PC-9 (cell line): ENCODE results near the gene ADGRV1. TPM values are rescaled to one million over a fixed set of nuclear protein-coding genes. Genes with fewer than 3 reads are reported as not detected.

ENCODE experiments used
- BruUV-seq: library from RNA; stranded (reverse); fragments of 400-500 nt; replicated peaks from 2 replicates; lab custom pipeline; 2021; lab: Mats Ljungman, UMichigan
- CTCF ChIA-PET: fragments of 300-600 bp; sonication (Branson Sonifier 250); formaldehyde crosslinking; loops from one replicate; lab custom pipeline; 2022; ENCODE audit warnings: antibody characterized with exemption; lab: Charles Lee
- POLR2A ChIA-PET: fragments of 300-600 bp; sonication (Branson Sonifier 250); formaldehyde crosslinking; loops from one replicate; lab custom pipeline; 2022; ENCODE audit warnings: antibody characterized with exemption; ENCODE audit not compliant: unreplicated experiment; lab: Charles Lee
- DNase-seq, 2 experiments: peaks; one replicate each; pipeline versions ENCODE4 v3.0.0 to v3.0.0-alpha.2; 2015 to 2022; ENCODE audit warnings: mixed read lengths in 1 of 2
- H2AFZ ChIP-seq: fragments of 200-600 bp; sonication (generic); 2 replicates; pipeline ENCODE4 v1.8.1; 2017; ENCODE audit warnings: antibody characterized with exemption
- H3F3A ChIP-seq: fragments of 200-600 bp; sonication (generic); 2 replicates; pipeline ENCODE4 v1.8.1; 2017; ENCODE audit warnings: antibody characterized with exemption, mild to moderate bottlenecking, low read depth; ENCODE audit not compliant: insufficient read depth
- H3K27ac ChIP-seq: fragments of 200-600 bp; sonication (generic); 2 replicates; pipeline ENCODE4 v1.6.1; 2016; ENCODE audit warnings: mixed run types
- H3K27me3 ChIP-seq: fragments of 200-600 bp; sonication (generic); 2 replicates; pipeline ENCODE4 v1.6.1; 2016; ENCODE audit warnings: low read depth, mixed run types; ENCODE audit not compliant: insufficient read depth
- H3K36me3 ChIP-seq: fragments of 200-600 bp; sonication (generic); 2 replicates; pipeline ENCODE4 v1.6.1; 2016; ENCODE audit warnings: low read depth, mixed run types
- H3K4me1 ChIP-seq: fragments of 200-600 bp; sonication (generic); replicated peaks from 2 replicates; pipeline ENCODE4 v1.6.1; 2016; ENCODE audit warnings: mixed run types; ENCODE audit not compliant: insufficient read depth
- H3K4me2 ChIP-seq: fragments of 200-600 bp; sonication (generic); 2 replicates; pipeline ENCODE4 v1.6.1; 2017; ENCODE audit warnings: mixed run types
- H3K4me3 ChIP-seq: fragments of 200-600 bp; sonication (generic); 2 replicates; pipeline ENCODE4 v1.6.1; 2016; ENCODE audit warnings: mixed run types
- H3K79me2 ChIP-seq: fragments of 200-600 bp; sonication (generic); 2 replicates; pipeline ENCODE4 v1.6.1; 2017; ENCODE audit warnings: low read depth, mixed run types
- H3K9me2 ChIP-seq: fragments of 200-600 bp; sonication (generic); 2 replicates; pipeline ENCODE4 v1.8.1; 2017; ENCODE audit warnings: mild to moderate bottlenecking; ENCODE audit not compliant: insufficient read depth
- H3K9me3 ChIP-seq: fragments of 200-600 bp; sonication (generic); 2 replicates; pipeline ENCODE4 v1.8.1; 2016; ENCODE audit warnings: low read depth; ENCODE audit not compliant: insufficient read depth
- H4K20me1 ChIP-seq: fragments of 200-600 bp; sonication (generic); 2 replicates; pipeline ENCODE4 v1.8.1; 2017; ENCODE audit not compliant: insufficient read depth
- CTCF ChIP-seq: fragments of 200-600 bp; sonication (generic); conservative IDR thresholded peaks from 2 replicates; pipeline ENCODE4 v1.6.1; 2017; ENCODE audit warnings: mixed run types, antibody characterized with exemption, mild to moderate bottlenecking, moderate library complexity
- EZH2 ChIP-seq: fragments of 200-600 bp; sonication (generic); IDR thresholded peaks from 2 replicates; pipeline ENCODE4 v1.8.0; 2017; ENCODE audit warnings: antibody characterized with exemption, low read depth
- intact Hi-C: fragments of 100-400 bp; cut with micrococcal nuclease; formaldehyde crosslinking; loops from one replicate; pipeline ENCODE4 v1.10.0; 2022; ENCODE audit not compliant: unreplicated experiment
- total RNA-seq: library from RNA; stranded (reverse); gene quantifications from 2 replicates; pipeline ENCODE4 v1.2.3, GENCODE V29; 2021

The ADGRV1 gene
- total RNA-seq, 1 experiment from 2014 or later, result 1.0 TPM

GRCh38 chr5:91158011-91158410 lies 599.4 kb downstream of the ADGRV1 start:
- Histone ChIP-seq H2AFZ (no peak overlapping the region), H3F3A (peaks cover 14% of the 10 kb centered on the region; the same call in 1 of the 2 replicates), H3K4me1 (peaks cover 24% of the 10 kb centered on the region), H4K20me1 (no peaks in the 10 kb centered on the region), H3K27me3 (no peaks in the 10 kb centered on the region), H3K36me3 (no peaks in the 10 kb centered on the region), H3K27ac (no peak overlapping the region), H3K4me3 (no peak overlapping the region), H3K9me3 (no peaks in the 10 kb centered on the region), H3K9me2 (no peaks in the 10 kb centered on the region), H3K4me2 (no peak overlapping the region), H3K79me2 (no peaks in the 10 kb centered on the region)
- no peak for TF ChIP-seq CTCF
- TF ChIP-seq EZH2, result no peak
- no peak for DNase-seq
- intact Hi-C loops, result no loop called here
- no TSS peak for BruUV-seq
- POLR2A ChIA-PET, result no interaction called here
- CTCF ChIA-PET, result no interaction called here

- Histone ChIP-seq H4K20me1 (no peaks in the 10 kb centered on the region), H3K4me2 (no peak overlapping the region), H3K36me3 (no peaks in the 10 kb centered on the region), H3K9me2 (no peaks in the 10 kb centered on the region), H3K27ac (no peak overlapping the region), H3K9me3 (peaks cover 4% of the 10 kb centered on the region; the same call in 1 of the 2 replicates), H2AFZ (no peak overlapping the region), H3K4me3 (no peak overlapping the region), H3F3A (peaks cover 28% of the 10 kb centered on the region), H3K27me3 (no peaks in the 10 kb centered on the region), H3K79me2 (no peaks in the 10 kb centered on the region), H3K4me1 (peaks cover 40% of the 10 kb centered on the region)
- intact Hi-C loops, result loop anchor here (5.0 kb wide), 1 partner anchor 138 kb away; no protein-coding TSS in a partner anchor
- no peak for TF ChIP-seq EZH2
- POLR2A ChIA-PET, result no interaction called here
- DNase-seq, result no peak
- CTCF ChIA-PET, result no interaction called here
- BruUV-seq, result no TSS peak
These were observed 601.0 kb downstream of the ADGRV1 start for GRCh38 chr5:91159647-91160046.

- intact Hi-C loops, result loop anchor here (5.0 kb wide), 1 partner anchor 137 kb away; no protein-coding TSS in a partner anchor
- Histone ChIP-seq H3K27ac (no peak overlapping the region), H3K27me3 (no peaks in the 10 kb centered on the region), H3K4me2 (no peak overlapping the region), H3F3A (peaks cover 28% of the 10 kb centered on the region), H3K4me3 (no peak overlapping the region), H3K9me3 (peaks cover 4% of the 10 kb centered on the region; the same call in 1 of the 2 replicates), H3K9me2 (no peaks in the 10 kb centered on the region), H2AFZ (no peak overlapping the region), H3K36me3 (no peaks in the 10 kb centered on the region), H3K4me1 (peaks cover 48% of the 10 kb centered on the region), H4K20me1 (no peaks in the 10 kb centered on the region), H3K79me2 (no peaks in the 10 kb centered on the region)
- ChIA-PET POLR2A (no interaction called here), CTCF (no interaction called here)
- no peak for DNase-seq
- BruUV-seq, result no TSS peak
- TF ChIP-seq CTCF, result no peak
- no peak for TF ChIP-seq EZH2
These were observed 602.2 kb downstream of the ADGRV1 start for GRCh38 chr5:91160714-91161285.
